ENCODE measurements around the gene PSMD6.

- TF ChIP-seq TCF12 (IDR thresholded peaks at IDR 0.05; ENCODE audit: low read depth) (no peak), MAX (IDR thresholded peaks at IDR 0.05) (no peak), ZBTB7A (IDR thresholded peaks at IDR 0.05; ENCODE audit: low read depth) (no peak)
Observed at GRCh38 chr3:64033069-64033468, 9.8 kb upstream of the PSMD6 start.
